GM12878 (cell line): ENCODE measurements around the gene MUTYH. TPM values are rescaled to one million over a fixed set of nuclear protein-coding genes. Genes with fewer than 3 reads are reported as not detected.

Source experiments
- ATAC-seq: fragments of 200-7000 bp; cut with Tn5 transposase; 3 replicates; pipeline ENCODE4 v1.9.1; 2020; ENCODE audit warnings: mild to moderate bottlenecking, moderate library complexity
- BruUV-seq: library from RNA; stranded (reverse); fragments of 400-500 nt; replicated peaks from 2 replicates; lab custom pipeline; 2021; lab: Mats Ljungman, UMichigan
- CTCF ChIA-PET: fragments of 300-600 bp; sonication (Branson Sonifier 250); formaldehyde crosslinking; extraction: SDS; loops from one replicate; lab custom pipeline; 2021; ENCODE audit warnings: inconsistent platforms; lab: Yijun Ruan, JAX
- POLR2A ChIA-PET: fragments of 350-600 bp; formaldehyde crosslinking; extraction: SDS; loops from one replicate; lab custom pipeline; 2021; ENCODE audit warnings: inconsistent platforms; lab: Charles Lee
- RAD21 ChIA-PET: fragments of 300-600 bp; sonication (Branson Sonifier 250); formaldehyde crosslinking; loops from one replicate; lab custom pipeline; 2023; ENCODE audit warnings: antibody characterized with exemption; ENCODE audit not compliant: unreplicated experiment; lab: Charles Lee
- SMC1A ChIA-PET: fragments of 300-600 bp; sonication (Branson Sonifier 250); formaldehyde crosslinking; loops from one replicate; lab custom pipeline; 2023; ENCODE audit not compliant: unreplicated experiment, uncharacterized antibody; lab: Charles Lee
- DNase-seq: peaks from one replicate; pipeline ENCODE4 v3.0.0-alpha.2; 2011; ENCODE audit warnings: low read depth, low spot score
- FAIRE-seq: peaks from 3 replicates; lab custom pipeline; 2011; peaks lifted over from hg19 to GRCh38; lab: Jason Lieb, UNC
- H2AFZ ChIP-seq: 2 replicates; pipeline ENCODE4 v1.6.0; 2011; ENCODE audit warnings: low read depth, low read length, control low read depth; ENCODE audit not compliant: control insufficient read depth
- H3K27ac ChIP-seq: 2 replicates; pipeline ENCODE4 v1.5.1; 2011; ENCODE audit warnings: control low read depth; ENCODE audit not compliant: control insufficient read depth, insufficient read depth
- H3K27me3 ChIP-seq, 2 experiments: replicated peaks in 1 of 2; 2 replicates each; pipeline versions ENCODE4 v1.6.0 to v1.6.1; 2011; ENCODE audit warnings: low read length in 1 of 2; ENCODE audit not compliant: control insufficient read depth in 2 of 2, insufficient read depth in 2 of 2
- H3K36me3 ChIP-seq, 2 experiments: 2 replicates each; pipeline ENCODE4 v1.5.1; 2011; ENCODE audit warnings: low read length in 1 of 2; ENCODE audit not compliant: control insufficient read depth in 2 of 2, insufficient read depth in 2 of 2
- H3K4me1 ChIP-seq: 2 replicates; pipeline ENCODE4 v1.6.1; 2011; ENCODE audit warnings: mild to moderate bottlenecking, low read length, moderate library complexity, mixed read lengths; ENCODE audit not compliant: control insufficient read depth, insufficient read depth
- H3K4me2 ChIP-seq: 2 replicates; pipeline ENCODE4 v1.6.0; 2011; ENCODE audit warnings: control low read depth; ENCODE audit not compliant: control insufficient read depth, insufficient read depth
- H3K4me3 ChIP-seq: fragments of 200-600 bp; sonication (generic); 2 replicates; pipeline ENCODE4 v1.5.1; 2016
- H3K79me2 ChIP-seq: 2 replicates; pipeline ENCODE4 v1.6.0; 2011; ENCODE audit warnings: low read length; ENCODE audit not compliant: control insufficient read depth, insufficient read depth
- H3K9ac ChIP-seq: 2 replicates; pipeline ENCODE4 v1.8.0; 2011; ENCODE audit warnings: low read length, control low read depth, mixed read lengths; ENCODE audit not compliant: control insufficient read depth, insufficient read depth
- H3K9me3 ChIP-seq: replicated peaks from 3 replicates; pipeline ENCODE4 v1.5.1; 2011; ENCODE audit warnings: mild to moderate bottlenecking, low read length; ENCODE audit not compliant: control insufficient read depth, insufficient read depth
- H4K20me1 ChIP-seq: 2 replicates; pipeline ENCODE4 v1.6.0; 2011; ENCODE audit not compliant: control insufficient read depth, insufficient read depth
- DPF2 ChIP-seq: fragments of 450-650 bp; IDR thresholded peaks from 2 replicates; pipeline ENCODE4 v1.6.1; 2017; ENCODE audit warnings: mild to moderate bottlenecking
- MLLT1 ChIP-seq: fragments of 450-650 bp; IDR thresholded peaks from 2 replicates; pipeline ENCODE4 v1.6.1; 2016; ENCODE audit warnings: mild to moderate bottlenecking
- WGBS: methylation state at CpG from one replicate; pipeline ENCODE4 v1.1.6; 2016; ENCODE audit warnings: low lambda C conversion rate; ENCODE audit not compliant: insufficient replicate concordance, insufficient coverage; ENCODE audit errors: missing lambda C conversion rate; 5-methylcytosine and 5-hydroxymethylcytosine counted together
- in situ Hi-C: fragments of 300-500 bp; cut with MboI; formaldehyde crosslinking; loops from 9 replicates; pipeline ENCODE4 v1.14.3; 2018; ENCODE audit warnings: mixed read lengths
- intact Hi-C: fragments of 100-400 bp; cut with micrococcal nuclease; formaldehyde crosslinking; loops from one replicate; pipeline ENCODE4 v1.14.2; 2022; ENCODE audit not compliant: unreplicated experiment
- polyA plus RNA-seq, 11 experiments: library from polyadenylated mRNA; depleted of rRNA in 4 of 11; unstranded in 6 of 11; stranded (reverse) in 5 of 11; fragments of >200 nt; fragmentation: Nextera tagmentation in 4 of 11; fragmentation: Illumina TruSeq in 1 of 11; extraction: Ambion mirVana in 4 of 11; extraction: Trizol in 1 of 11; gene quantifications; 1 replicate in 1 of 11; 2 replicates in 10 of 11; pipeline versions ENCODE4 v1.2.1 to v1.2.3, GENCODE V29; 2011 to 2016; ENCODE audit warnings: inconsistent platforms in 2 of 11, missing spikeins in 2 of 11, low read depth in 1 of 11
- total RNA-seq, 4 experiments: library from RNA; depleted of rRNA in 3 of 4; stranded (reverse); fragments of >200 nt in 3 of 4; fragmentation: Illumina TruSeq in 1 of 4; extraction: Trizol in 1 of 4; gene quantifications; 2 replicates each; pipeline versions ENCODE4 v1.2.1 to v1.2.3, GENCODE V29; 2013 to 2021

MUTYH gene
- total and polyA plus RNA-seq, 10 of the 15 experiments (the other 5 are each of a cell fraction or from before 2014, with no cell fraction given), result 2.5 to 42.0 (median 30.0) TPM

GRCh38 chr1:45302505-45303150 is 37.6 kb downstream of the MUTYH start:
- no peak for DNase-seq
- BruUV-seq, result no TSS peak
- RAD21 ChIA-PET, result interaction anchor here (0.6 to 10.1 kb wide), 16 partner anchors 26 to 627 kb away, joined by 3 to 313 read pairs (median 6); partner anchors contain the start of genes CCDC163, HECTD3, MMACHC and MUTYH

More at GRCh38 chr1:45302505-45303150, 37.6 kb downstream of the MUTYH start:
- H3K4me1 ChIP-seq, result peaks cover 18% of the 10 kb centered on the region
- H3K9ac ChIP-seq, result peak overlapping the region; percentile 80
- H3K36me3 ChIP-seq, result no peaks in the 10 kb centered on the region
- H3K27me3 ChIP-seq, result no peaks in the 10 kb centered on the region
- ATAC-seq (no peak), FAIRE-seq (no peak)
- H3K4me3 ChIP-seq, result peak overlapping the region; percentile 86
- H2AFZ ChIP-seq, result no peak overlapping the region
- no peaks in the 10 kb centered on the region for H4K20me1 ChIP-seq
- H3K27ac ChIP-seq, result peak overlapping the region; percentile 78; the same call in 1 of the 2 replicates
- ChIA-PET POLR2A (interaction anchor here (0.7 to 6.4 kb wide), 16 partner anchors 10 to 574 kb away, joined by 3 to 98 read pairs (median 6); partner anchors contain the start of genes BTBD19, CCDC163, HECTD3 and MMACHC), SMC1A (interaction anchor here (0.7 to 9.2 kb wide), 15 partner anchors 9 to 585 kb away, joined by 3 to 284 read pairs (median 5); partner anchors contain the start of genes HECTD3, MUTYH, TESK2 and TOE1), CTCF (interaction anchor here (0.7 to 10.7 kb wide), 19 partner anchors 10 to 581 kb away, joined by 3 to 252 read pairs (median 4); partner anchors contain the start of genes HECTD3, MUTYH, RNU5D-1 and TESK2)
- peaks cover 7% of the 10 kb centered on the region for H3K79me2 ChIP-seq
- intact Hi-C loops (loop anchor here (5.0 kb wide), 2 partner anchors 510 to 575 kb away; no protein-coding TSS in a partner anchor), in situ Hi-C loops (loop anchor here (5.0 kb wide), 3 partner anchors 290 to 585 kb away; partner anchors contain the start of genes HECTD3 and UROD)
- TF ChIP-seq DPF2, result no peak
- TF ChIP-seq MLLT1, result 0 out of 2 replicates have a peak, but pooled peaks have one; percentile 37
- WGBS, result 90% methylated on average over 16 of the region's 16 CpGs
- H3K4me2 ChIP-seq, result peak overlapping the region; percentile 51
- no peaks in the 10 kb centered on the region for H3K9me3 ChIP-seq
